ENCODE results near the gene CCL3.

Gene CCL3

DNA sequence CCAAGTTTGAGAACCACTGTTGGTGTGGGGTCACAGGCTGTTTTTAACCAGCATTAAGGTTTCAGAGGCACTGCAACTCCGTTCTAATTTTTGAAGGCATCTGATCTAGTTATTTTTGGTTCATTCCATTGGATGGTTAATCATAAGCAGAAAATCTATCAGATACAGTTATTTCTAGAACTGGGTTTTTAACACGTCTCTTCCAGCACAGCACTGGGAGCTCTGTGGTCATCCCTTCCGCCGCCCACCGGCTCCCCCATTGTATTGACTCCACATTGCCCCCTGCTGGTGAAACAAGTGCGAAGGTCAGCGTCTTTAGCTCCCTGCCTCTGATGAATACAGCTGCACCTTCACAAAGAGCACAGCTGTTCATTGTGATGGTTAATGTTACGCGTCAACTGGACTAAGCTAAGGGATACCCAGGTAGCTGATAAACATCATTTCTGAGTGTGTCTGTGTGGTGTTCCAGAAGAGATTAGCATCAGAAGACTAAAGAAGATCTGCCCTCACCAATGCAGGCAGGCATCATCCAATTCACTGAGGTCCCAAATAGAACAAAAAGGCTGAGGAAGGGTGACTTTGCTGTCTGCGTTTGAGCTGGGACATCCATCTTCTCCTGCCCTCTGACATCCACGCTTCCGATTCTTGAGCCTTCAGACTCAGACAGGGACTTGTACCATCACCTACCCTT lies 17.4 kb downstream of the CCL3 start:
- TF ChIP-seq, protein P1, sequence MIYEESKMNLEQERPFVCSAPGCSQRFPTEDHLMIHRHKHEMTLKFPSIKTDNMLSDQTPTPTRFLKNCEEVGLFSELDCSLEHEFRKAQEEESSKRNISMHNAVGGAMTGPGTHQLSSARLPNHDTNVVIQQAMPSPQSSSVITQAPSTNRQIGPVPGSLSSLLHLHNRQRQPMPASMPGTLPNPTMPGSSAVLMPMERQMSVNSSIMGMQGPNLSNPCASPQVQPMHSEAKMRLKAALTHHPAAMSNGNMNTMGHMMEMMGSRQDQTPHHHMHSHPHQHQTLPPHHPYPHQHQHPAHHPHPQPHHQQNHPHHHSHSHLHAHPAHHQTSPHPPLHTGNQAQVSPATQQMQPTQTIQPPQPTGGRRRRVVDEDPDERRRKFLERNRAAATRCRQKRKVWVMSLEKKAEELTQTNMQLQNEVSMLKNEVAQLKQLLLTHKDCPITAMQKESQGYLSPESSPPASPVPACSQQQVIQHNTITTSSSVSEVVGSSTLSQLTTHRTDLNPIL (CRISPR knock-in tag; IDR thresholded peaks at IDR 0.05; ENCODE audit: low read depth): no peak
- TF ChIP-seq, protein P2, sequence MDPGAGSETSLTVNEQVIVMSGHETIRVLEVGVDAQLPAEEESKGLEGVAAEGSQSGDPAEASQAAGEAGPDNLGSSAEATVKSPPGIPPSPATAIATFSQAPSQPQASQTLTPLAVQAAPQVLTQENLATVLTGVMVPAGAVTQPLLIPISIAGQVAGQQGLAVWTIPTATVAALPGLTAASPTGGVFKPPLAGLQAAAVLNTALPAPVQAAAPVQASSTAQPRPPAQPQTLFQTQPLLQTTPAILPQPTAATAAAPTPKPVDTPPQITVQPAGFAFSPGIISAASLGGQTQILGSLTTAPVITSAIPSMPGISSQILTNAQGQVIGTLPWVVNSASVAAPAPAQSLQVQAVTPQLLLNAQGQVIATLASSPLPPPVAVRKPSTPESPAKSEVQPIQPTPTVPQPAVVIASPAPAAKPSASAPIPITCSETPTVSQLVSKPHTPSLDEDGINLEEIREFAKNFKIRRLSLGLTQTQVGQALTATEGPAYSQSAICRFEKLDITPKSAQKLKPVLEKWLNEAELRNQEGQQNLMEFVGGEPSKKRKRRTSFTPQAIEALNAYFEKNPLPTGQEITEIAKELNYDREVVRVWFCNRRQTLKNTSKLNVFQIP (CRISPR knock-in tag; IDR thresholded peaks at IDR 0.05; ENCODE audit: borderline replicate concordance, low read depth): no peak
- no peak for TF ChIP-seq ARNTL (CRISPR knock-in tag; IDR thresholded peaks at IDR 0.05; ENCODE audit: borderline replicate concordance, low read depth)
- TF ChIP-seq ZNF8 (CRISPR knock-in tag; IDR thresholded peaks at IDR 0.05): no peak
- TF ChIP-seq TOX (CRISPR knock-in tag; IDR thresholded peaks at IDR 0.05; ENCODE audit: borderline replicate concordance): no peak
- TF ChIP-seq SNAI2 (CRISPR knock-in tag; IDR thresholded peaks at IDR 0.05): no peak
- no peak for TF ChIP-seq ESRRG (CRISPR knock-in tag; IDR thresholded peaks at IDR 0.05)
- TF ChIP-seq ZFP3 (CRISPR knock-in tag; IDR thresholded peaks at IDR 0.05): no peak
- TF ChIP-seq TCF4 (CRISPR knock-in tag; IDR thresholded peaks at IDR 0.05; ENCODE audit: borderline replicate concordance): no peak
- TF ChIP-seq GLIS3 (CRISPR knock-in tag; IDR thresholded peaks at IDR 0.05): no peak
- TF ChIP-seq, protein P3, sequence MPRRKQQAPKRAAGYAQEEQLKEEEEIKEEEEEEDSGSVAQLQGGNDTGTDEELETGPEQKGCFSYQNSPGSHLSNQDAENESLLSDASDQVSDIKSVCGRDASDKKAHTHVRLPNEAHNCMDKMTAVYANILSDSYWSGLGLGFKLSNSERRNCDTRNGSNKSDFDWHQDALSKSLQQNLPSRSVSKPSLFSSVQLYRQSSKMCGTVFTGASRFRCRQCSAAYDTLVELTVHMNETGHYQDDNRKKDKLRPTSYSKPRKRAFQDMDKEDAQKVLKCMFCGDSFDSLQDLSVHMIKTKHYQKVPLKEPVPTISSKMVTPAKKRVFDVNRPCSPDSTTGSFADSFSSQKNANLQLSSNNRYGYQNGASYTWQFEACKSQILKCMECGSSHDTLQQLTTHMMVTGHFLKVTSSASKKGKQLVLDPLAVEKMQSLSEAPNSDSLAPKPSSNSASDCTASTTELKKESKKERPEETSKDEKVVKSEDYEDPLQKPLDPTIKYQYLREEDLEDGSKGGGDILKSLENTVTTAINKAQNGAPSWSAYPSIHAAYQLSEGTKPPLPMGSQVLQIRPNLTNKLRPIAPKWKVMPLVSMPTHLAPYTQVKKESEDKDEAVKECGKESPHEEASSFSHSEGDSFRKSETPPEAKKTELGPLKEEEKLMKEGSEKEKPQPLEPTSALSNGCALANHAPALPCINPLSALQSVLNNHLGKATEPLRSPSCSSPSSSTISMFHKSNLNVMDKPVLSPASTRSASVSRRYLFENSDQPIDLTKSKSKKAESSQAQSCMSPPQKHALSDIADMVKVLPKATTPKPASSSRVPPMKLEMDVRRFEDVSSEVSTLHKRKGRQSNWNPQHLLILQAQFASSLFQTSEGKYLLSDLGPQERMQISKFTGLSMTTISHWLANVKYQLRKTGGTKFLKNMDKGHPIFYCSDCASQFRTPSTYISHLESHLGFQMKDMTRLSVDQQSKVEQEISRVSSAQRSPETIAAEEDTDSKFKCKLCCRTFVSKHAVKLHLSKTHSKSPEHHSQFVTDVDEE (CRISPR knock-in tag; IDR thresholded peaks at IDR 0.05): no peak
- no peak for TF ChIP-seq RARB (CRISPR knock-in tag; IDR thresholded peaks at IDR 0.05)
- TF ChIP-seq ZFP30 (CRISPR knock-in tag; IDR thresholded peaks at IDR 0.05): no peak
- TF ChIP-seq, protein P4, sequence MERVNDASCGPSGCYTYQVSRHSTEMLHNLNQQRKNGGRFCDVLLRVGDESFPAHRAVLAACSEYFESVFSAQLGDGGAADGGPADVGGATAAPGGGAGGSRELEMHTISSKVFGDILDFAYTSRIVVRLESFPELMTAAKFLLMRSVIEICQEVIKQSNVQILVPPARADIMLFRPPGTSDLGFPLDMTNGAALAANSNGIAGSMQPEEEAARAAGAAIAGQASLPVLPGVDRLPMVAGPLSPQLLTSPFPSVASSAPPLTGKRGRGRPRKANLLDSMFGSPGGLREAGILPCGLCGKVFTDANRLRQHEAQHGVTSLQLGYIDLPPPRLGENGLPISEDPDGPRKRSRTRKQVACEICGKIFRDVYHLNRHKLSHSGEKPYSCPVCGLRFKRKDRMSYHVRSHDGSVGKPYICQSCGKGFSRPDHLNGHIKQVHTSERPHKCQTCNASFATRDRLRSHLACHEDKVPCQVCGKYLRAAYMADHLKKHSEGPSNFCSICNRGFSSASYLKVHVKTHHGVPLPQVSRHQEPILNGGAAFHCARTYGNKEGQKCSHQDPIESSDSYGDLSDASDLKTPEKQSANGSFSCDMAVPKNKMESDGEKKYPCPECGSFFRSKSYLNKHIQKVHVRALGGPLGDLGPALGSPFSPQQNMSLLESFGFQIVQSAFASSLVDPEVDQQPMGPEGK (CRISPR knock-in tag; IDR thresholded peaks at IDR 0.05; ENCODE audit: borderline replicate concordance): no peak
- no peak for TF ChIP-seq PPARA (CRISPR knock-in tag; IDR thresholded peaks at IDR 0.05; ENCODE audit: borderline replicate concordance)
- no peak for TF ChIP-seq ZNF565 (CRISPR knock-in tag; conservative IDR thresholded peaks at IDR 0.05; ENCODE audit: low read depth)
- no peak for TF ChIP-seq ZNF70 (CRISPR knock-in tag; IDR thresholded peaks at IDR 0.05)
- TF ChIP-seq CSDC2 (CRISPR knock-in tag; IDR thresholded peaks at IDR 0.05): no peak
- ATAC-seq: peak; percentile 82

DNA sequence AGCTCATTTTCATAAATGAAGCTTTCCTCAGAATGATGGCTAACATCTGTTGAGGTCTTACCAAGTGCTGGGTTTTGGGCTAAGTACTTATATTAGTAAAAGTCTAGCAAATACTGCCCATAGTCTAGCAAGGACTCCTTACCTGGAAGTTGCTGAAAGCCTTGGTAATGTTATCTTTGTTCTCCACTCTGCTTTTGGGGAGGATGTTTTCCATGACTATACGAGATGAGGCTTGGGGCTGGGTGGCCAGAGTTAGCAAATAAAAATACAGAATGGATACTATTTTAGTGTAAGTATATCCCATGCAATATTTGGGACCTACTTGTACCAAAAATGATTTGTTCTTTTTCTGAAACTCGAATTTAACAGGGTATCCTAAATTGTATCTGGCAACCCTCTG lies 18.2 kb downstream of the CCL3 start:
- no peak for TF ChIP-seq TOX (CRISPR knock-in tag; IDR thresholded peaks at IDR 0.05; ENCODE audit: borderline replicate concordance)
- TF ChIP-seq GLIS3 (CRISPR knock-in tag; IDR thresholded peaks at IDR 0.05): no peak
- TF ChIP-seq OSR1 (CRISPR knock-in tag; IDR thresholded peaks at IDR 0.05): no peak
- TF ChIP-seq PPARA (CRISPR knock-in tag; IDR thresholded peaks at IDR 0.05; ENCODE audit: borderline replicate concordance): no peak
- no peak for TF ChIP-seq ESRRG (CRISPR knock-in tag; IDR thresholded peaks at IDR 0.05)
- no peak for TF ChIP-seq ZNF70 (CRISPR knock-in tag; IDR thresholded peaks at IDR 0.05)
- no peak for TF ChIP-seq BACH2 (CRISPR knock-in tag; IDR thresholded peaks at IDR 0.05; ENCODE audit: borderline replicate concordance)
- no peak for TF ChIP-seq CSDC2 (CRISPR knock-in tag; IDR thresholded peaks at IDR 0.05)
- TF ChIP-seq ZNF565 (CRISPR knock-in tag; conservative IDR thresholded peaks at IDR 0.05; ENCODE audit: low read depth): no peak
- TF ChIP-seq TCF4 (CRISPR knock-in tag; IDR thresholded peaks at IDR 0.05; ENCODE audit: borderline replicate concordance): no peak
- no peak for TF ChIP-seq ISL1 (CRISPR knock-in tag; IDR thresholded peaks at IDR 0.05)

DNA sequence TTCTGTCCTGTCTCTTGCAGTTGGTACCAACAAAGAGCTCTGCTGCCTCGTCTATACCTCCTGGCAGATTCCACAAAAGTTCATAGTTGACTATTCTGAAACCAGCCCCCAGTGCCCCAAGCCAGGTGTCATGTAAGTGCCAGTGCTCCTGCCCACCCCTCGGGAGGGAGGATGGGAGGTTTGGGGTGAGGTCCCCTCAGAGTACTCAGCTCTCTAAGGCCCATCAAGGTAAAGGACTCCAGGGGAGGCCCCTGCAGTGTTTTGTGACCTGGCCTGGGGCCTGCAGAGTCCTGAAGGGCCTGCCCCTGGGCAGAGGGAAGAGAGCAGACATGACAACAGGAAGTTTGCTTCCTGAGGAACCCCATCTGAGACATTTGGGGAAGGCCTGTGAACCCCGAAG lies 19.5 kb downstream of the CCL3 start:
- no peak for ATAC-seq
- TF ChIP-seq, protein P2 (CRISPR knock-in tag; IDR thresholded peaks at IDR 0.05; ENCODE audit: borderline replicate concordance, low read depth): no peak
- no peak for TF ChIP-seq OSR1 (CRISPR knock-in tag; IDR thresholded peaks at IDR 0.05)
- no peak for TF ChIP-seq ZFP3 (CRISPR knock-in tag; IDR thresholded peaks at IDR 0.05)
- TF ChIP-seq, protein P5, sequence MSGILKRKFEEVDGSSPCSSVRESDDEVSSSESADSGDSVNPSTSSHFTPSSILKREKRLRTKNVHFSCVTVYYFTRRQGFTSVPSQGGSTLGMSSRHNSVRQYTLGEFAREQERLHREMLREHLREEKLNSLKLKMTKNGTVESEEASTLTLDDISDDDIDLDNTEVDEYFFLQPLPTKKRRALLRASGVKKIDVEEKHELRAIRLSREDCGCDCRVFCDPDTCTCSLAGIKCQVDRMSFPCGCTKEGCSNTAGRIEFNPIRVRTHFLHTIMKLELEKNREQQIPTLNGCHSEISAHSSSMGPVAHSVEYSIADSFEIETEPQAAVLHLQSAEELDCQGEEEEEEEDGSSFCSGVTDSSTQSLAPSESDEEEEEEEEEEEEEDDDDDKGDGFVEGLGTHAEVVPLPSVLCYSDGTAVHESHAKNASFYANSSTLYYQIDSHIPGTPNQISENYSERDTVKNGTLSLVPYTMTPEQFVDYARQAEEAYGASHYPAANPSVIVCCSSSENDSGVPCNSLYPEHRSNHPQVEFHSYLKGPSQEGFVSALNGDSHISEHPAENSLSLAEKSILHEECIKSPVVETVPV (CRISPR knock-in tag; IDR thresholded peaks at IDR 0.05): no peak
- no peak for TF ChIP-seq TCF4 (CRISPR knock-in tag; IDR thresholded peaks at IDR 0.05; ENCODE audit: borderline replicate concordance)
- TF ChIP-seq ZNF70 (CRISPR knock-in tag; IDR thresholded peaks at IDR 0.05): no peak
- TF ChIP-seq, protein P4 (CRISPR knock-in tag; IDR thresholded peaks at IDR 0.05; ENCODE audit: borderline replicate concordance): no peak
- no peak for TF ChIP-seq ESRRG (CRISPR knock-in tag; IDR thresholded peaks at IDR 0.05)
- TF ChIP-seq CSDC2 (CRISPR knock-in tag; IDR thresholded peaks at IDR 0.05): no peak
- TF ChIP-seq RARB (CRISPR knock-in tag; IDR thresholded peaks at IDR 0.05): no peak
- no peak for TF ChIP-seq TOX (CRISPR knock-in tag; IDR thresholded peaks at IDR 0.05; ENCODE audit: borderline replicate concordance)
- no peak for TF ChIP-seq SNAI2 (CRISPR knock-in tag; IDR thresholded peaks at IDR 0.05)
- no peak for TF ChIP-seq PPARA (CRISPR knock-in tag; IDR thresholded peaks at IDR 0.05; ENCODE audit: borderline replicate concordance)
- no peak for TF ChIP-seq ZNF8 (CRISPR knock-in tag; IDR thresholded peaks at IDR 0.05)
- TF ChIP-seq ISL1 (CRISPR knock-in tag; IDR thresholded peaks at IDR 0.05): no peak
- TF ChIP-seq ZNF565 (CRISPR knock-in tag; conservative IDR thresholded peaks at IDR 0.05; ENCODE audit: low read depth): no peak

More for the DNA sequence above, 18.2 kb downstream of the CCL3 start:
- ATAC-seq: no peak
